Type B pancreatic cell (in vitro differentiated cells): Measurements from ENCODE around the gene CASP9. TPM values are rescaled to one million over a fixed set of nuclear protein-coding genes. Genes with fewer than 3 reads are reported as not detected.
A peak's percentile ranks its signal among the peaks of the same experiment; 100 is the strongest.
"Not testable (repeated sequence)": the region's sequence is repeated elsewhere in the genome, so short reads cannot be mapped to it uniquely, and the experiment has no call there.

Source experiments
- DNase-seq: peaks from one replicate; pipeline ENCODE4 v3.0.0; 2021; ENCODE audit warnings: mixed read lengths; ENCODE audit not compliant: unreplicated experiment; ENCODE audit errors: extremely low spot score
- H3K27ac Mint-ChIP-seq: 2 replicates; pipeline ENCODE4 v1.8.0; 2021; ENCODE audit warnings: mild to moderate bottlenecking, mixed read lengths
- H3K27me3 Mint-ChIP-seq: 2 replicates; pipeline ENCODE4 v1.8.0; 2021; ENCODE audit warnings: mixed read lengths
- H3K36me3 Mint-ChIP-seq: 2 replicates; pipeline ENCODE4 v1.8.0; 2021; ENCODE audit warnings: mixed read lengths
- H3K4me1 Mint-ChIP-seq: one replicate; pipeline ENCODE4 v1.8.0; 2021; ENCODE audit warnings: mixed read lengths; ENCODE audit not compliant: unreplicated experiment
- H3K4me3 Mint-ChIP-seq: 2 replicates; pipeline ENCODE4 v1.8.0; 2021; ENCODE audit warnings: mild to moderate bottlenecking, mixed read lengths
- H3K9me3 Mint-ChIP-seq: 2 replicates; pipeline ENCODE4 v1.8.0; 2021; ENCODE audit warnings: mixed read lengths
- total RNA-seq: library from RNA; stranded (reverse); gene quantifications from 2 replicates; pipeline ENCODE4 v1.2.1, GENCODE V29; 2021; ENCODE audit warnings: low replicate concordance
- TF ChIP-seq, protein P1 (sequence below): fragments of 200-600 bp; sonication (generic); conservative IDR thresholded peaks from 2 replicates; pipeline ENCODE4 v1.5.0; 2021; ENCODE audit warnings: antibody characterized with exemption, mild to moderate bottlenecking

CASP9 gene
- total RNA-seq, 1 donor from 2014 or later = 13.5 TPM

DNA sequence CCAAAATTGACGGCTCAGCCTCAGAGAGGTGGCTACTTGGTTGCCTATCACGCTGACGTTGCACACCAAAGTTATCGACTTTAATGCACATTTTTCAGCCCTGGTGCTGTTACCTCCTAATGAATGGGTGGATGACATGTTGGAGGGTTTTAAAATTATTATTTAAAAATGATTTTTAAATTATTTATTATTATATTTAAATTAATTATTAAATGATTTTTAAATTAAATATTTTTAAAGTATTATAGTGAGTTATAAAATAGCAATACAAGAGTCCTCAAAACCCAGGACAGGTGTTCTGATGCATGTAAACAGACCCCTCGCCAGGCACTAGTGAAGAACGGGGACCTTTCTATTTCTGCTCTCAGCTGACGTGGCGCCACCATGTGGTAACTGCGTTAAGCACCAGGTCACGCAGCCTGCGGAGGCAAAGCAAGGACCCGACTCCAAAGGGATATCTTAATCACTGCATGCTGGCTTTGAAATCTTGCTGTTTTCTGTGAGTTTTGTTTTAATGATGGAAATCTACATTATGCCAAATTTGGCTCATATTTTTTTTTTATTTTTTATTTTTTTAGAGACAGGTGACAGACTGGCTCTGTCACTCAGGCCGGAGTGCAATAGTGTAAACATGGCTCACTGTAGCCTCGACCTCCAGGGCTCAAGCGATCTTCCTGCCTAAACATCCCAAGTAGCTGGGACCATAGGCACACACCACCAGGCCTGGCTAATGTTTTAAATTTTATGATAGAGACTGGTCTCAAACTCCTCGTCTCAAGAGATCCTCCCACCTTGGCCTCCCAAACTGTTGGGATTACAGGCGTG lies 22.6 kb downstream of the CASP9 start:
- Mint-ChIP-seq H3K9me3 (no peaks in the 10 kb centered on the region), H3K36me3 (no peaks in the 10 kb centered on the region), H3K4me1 (peaks cover 5% of the 10 kb centered on the region), H3K27ac (no peak overlapping the region), H3K27me3 (no peaks in the 10 kb centered on the region), H3K4me3 (no peak overlapping the region)
- no peak for DNase-seq
- TF ChIP-seq, protein P1, sequence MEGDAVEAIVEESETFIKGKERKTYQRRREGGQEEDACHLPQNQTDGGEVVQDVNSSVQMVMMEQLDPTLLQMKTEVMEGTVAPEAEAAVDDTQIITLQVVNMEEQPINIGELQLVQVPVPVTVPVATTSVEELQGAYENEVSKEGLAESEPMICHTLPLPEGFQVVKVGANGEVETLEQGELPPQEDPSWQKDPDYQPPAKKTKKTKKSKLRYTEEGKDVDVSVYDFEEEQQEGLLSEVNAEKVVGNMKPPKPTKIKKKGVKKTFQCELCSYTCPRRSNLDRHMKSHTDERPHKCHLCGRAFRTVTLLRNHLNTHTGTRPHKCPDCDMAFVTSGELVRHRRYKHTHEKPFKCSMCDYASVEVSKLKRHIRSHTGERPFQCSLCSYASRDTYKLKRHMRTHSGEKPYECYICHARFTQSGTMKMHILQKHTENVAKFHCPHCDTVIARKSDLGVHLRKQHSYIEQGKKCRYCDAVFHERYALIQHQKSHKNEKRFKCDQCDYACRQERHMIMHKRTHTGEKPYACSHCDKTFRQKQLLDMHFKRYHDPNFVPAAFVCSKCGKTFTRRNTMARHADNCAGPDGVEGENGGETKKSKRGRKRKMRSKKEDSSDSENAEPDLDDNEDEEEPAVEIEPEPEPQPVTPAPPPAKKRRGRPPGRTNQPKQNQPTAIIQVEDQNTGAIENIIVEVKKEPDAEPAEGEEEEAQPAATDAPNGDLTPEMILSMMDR = peak; percentile 90

DNA sequence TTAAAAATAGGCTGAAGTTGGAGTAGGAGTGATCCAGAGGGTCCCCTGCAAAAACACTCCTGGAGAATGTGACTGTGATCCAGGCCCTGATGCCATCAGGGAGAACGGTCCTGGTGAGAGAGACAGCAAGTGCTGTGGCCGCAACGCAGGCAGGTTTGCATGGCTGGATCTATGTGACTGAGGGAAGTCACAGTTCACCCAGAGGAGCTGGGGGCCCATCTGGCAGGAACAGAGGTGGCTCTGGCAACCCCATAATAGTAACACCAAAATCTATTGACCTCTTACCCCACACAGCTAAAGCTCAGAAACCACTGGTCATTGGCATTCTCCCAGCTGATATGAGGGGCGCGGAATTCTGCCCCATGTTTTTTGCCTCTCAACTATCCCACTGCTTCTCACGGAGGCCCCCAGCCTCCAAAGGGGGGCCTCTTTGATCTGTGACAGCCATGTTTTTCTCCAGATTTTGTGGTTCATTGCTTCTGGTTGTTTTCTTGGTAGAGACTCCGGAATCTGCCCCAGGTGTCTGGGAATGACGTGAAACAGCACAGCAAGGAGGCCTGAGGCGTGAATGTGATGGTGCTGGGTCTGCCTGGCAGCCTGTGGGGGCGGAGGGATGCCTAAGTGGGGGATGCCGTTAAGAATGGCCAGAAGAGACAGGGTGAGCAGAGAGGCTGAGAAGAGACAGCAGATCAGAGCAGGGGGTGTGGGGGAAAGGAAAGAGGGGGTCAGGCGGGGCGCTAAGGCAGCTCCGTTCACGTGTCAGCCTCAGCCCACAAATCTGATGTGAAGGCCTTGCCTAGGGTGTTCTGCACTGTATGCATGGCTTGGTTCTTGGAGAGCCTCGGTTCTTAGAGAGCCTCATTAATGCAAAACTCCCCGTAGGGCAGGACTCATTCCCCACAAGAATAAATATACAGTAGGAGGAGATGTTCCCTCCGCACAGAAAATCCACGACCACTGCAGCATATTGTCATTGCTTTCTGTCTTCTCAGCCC lies 23.5 kb downstream of the CASP9 start:
- H3K4me1 Mint-ChIP-seq = peaks cover 5% of the 10 kb centered on the region
- TF ChIP-seq, protein P1 = no peak
- no peaks in the 10 kb centered on the region for H3K9me3 Mint-ChIP-seq
- no peaks in the 10 kb centered on the region for H3K27me3 Mint-ChIP-seq
- H3K4me3 Mint-ChIP-seq = no peak overlapping the region
- no peaks in the 10 kb centered on the region for H3K36me3 Mint-ChIP-seq
- no peak overlapping the region for H3K27ac Mint-ChIP-seq
- no peak for DNase-seq

DNA sequence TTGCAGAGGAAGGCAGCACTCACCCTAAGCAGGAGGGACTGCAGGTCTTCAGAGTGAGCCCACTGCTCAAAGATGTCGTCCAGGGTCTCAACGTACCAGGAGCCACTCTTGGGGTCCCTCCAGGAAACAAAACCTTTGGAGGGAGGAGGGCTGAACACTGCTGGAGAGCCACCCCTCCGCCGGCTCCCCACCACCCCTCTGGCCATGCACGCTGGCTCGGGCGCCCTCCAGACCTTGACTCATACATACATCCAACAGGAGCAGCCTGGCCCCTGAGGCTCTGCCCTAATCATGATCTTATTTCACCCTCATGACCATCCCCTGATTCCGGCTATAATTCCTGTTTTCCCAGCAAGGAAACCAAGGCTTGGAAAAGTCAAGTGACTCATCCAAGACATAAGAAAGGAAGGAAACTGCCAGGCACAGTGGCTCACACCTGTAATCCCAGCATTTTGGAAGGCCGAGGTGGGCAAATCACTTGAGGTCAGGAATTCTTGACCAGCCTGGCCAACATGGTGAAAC lies 30.1 kb downstream of the CASP9 start:
- Mint-ChIP-seq H3K4me3 (no peak overlapping the region), H3K27me3 (no peaks in the 10 kb centered on the region), H3K4me1 (no peaks in the 10 kb centered on the region), H3K9me3 (no peaks in the 10 kb centered on the region), H3K27ac (no peak overlapping the region), H3K36me3 (peaks cover 4% of the 10 kb centered on the region)
- TF ChIP-seq, protein P1 = no peak
- DNase-seq = no peak

DNA sequence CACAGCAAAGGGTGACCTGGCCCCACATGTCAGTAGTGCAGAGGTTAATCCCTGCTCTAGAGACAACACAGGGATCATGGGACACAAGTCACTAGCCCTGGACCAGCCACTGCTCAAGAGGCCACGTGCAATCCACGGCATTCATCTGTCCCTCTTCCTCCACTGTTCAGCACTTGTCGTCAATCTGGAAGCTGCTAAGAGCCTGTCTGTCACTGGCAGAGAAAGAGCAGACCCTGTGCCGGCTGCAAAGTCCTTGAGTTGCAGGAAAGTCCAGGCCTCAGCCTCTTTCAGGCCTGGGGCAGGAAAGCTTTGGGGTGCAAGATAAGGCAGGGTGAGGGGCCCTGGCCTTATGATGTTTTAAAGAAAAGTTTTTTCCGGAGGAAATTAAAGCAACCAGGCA lies 31.4 kb downstream of the CASP9 start:
- TF ChIP-seq, protein P1 = no peak
- no peaks in the 10 kb centered on the region for H3K27me3 Mint-ChIP-seq
- no peaks in the 10 kb centered on the region for H3K9me3 Mint-ChIP-seq
- no peak overlapping the region for H3K4me3 Mint-ChIP-seq
- peaks cover 4% of the 10 kb centered on the region for H3K36me3 Mint-ChIP-seq
- no peak overlapping the region for H3K27ac Mint-ChIP-seq
- no peaks in the 10 kb centered on the region for H3K4me1 Mint-ChIP-seq
- no peak for DNase-seq

DNA sequence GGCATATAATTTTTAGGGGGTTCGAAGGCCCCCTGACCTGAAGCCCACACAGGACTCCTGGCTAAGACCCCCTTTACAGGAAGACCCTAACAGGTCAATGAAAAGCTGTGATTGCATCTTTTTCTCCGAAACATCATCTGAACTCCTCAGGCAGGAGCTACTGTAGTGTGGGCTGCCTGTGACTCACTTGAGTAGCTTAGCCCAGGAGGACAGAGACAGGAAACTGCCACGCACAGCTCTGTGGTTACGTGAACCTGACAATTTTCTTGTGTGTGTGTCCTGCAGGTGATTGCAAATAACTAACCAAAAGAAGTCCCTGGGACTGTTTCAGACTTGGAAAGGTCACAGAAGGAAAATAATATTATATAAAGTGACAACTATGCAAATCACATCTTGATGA lies 33.0 kb downstream of the CASP9 start:
- H3K27ac Mint-ChIP-seq, H3K4me3 Mint-ChIP-seq, H3K9me3 Mint-ChIP-seq, H3K4me1 Mint-ChIP-seq, H3K27me3 Mint-ChIP-seq, DNase-seq, H3K36me3 Mint-ChIP-seq: not testable (repeated sequence)
